Measurements from ENCODE around the gene FRMD4A.
"Not testable (repeated sequence)": the region's sequence is repeated elsewhere in the genome, so short reads cannot be mapped to it uniquely, and the experiment has no call there.

FRMD4A gene

GRCh38 chr10:14235566-14236195 is 95.0 kb downstream of the FRMD4A start:
- no peak for DNase-seq

GRCh38 chr10:14233566-14233965 is 97.2 kb downstream of the FRMD4A start:
- no peak for DNase-seq

- DNase-seq: not testable (repeated sequence)
These were observed 101.9 kb downstream of the FRMD4A start for GRCh38 chr10:14228798-14229197.

- DNase-seq: no peak
These were observed 105.3 kb downstream of the FRMD4A start for GRCh38 chr10:14225379-14225778.

- no peak for DNase-seq
These were observed 110.7 kb downstream of the FRMD4A start for GRCh38 chr10:14220026-14220425.

- DNase-seq: no peak
These were observed 111.3 kb downstream of the FRMD4A start for GRCh38 chr10:14219411-14219810.

GRCh38 chr10:14215641-14216040 is 115.1 kb downstream of the FRMD4A start:
- no peak for DNase-seq

- DNase-seq: not testable (repeated sequence)
These were observed 117.0 kb downstream of the FRMD4A start for GRCh38 chr10:14213703-14214102.

GRCh38 chr10:14211610-14212009 is 119.1 kb downstream of the FRMD4A start:
- DNase-seq: no peak

- no peak for DNase-seq
These were observed 122.5 kb downstream of the FRMD4A start for GRCh38 chr10:14208231-14208630.

- DNase-seq: no peak
These were observed 125.5 kb downstream of the FRMD4A start for GRCh38 chr10:14205233-14205632.

- peak; percentile 2 for DNase-seq
These were observed 129.8 kb downstream of the FRMD4A start for GRCh38 chr10:14200698-14201544.

GRCh38 chr10:14199098-14199497 is 131.6 kb downstream of the FRMD4A start:
- DNase-seq: not testable (repeated sequence)

- no peak for DNase-seq
These were observed 132.6 kb downstream of the FRMD4A start for GRCh38 chr10:14198078-14198477.

GRCh38 chr10:14196113-14196512 is 134.6 kb downstream of the FRMD4A start:
- DNase-seq: no peak

GRCh38 chr10:14195433-14195832 is 135.3 kb downstream of the FRMD4A start:
- DNase-seq: no peak

GRCh38 chr10:14192746-14193145 is 138.0 kb downstream of the FRMD4A start:
- DNase-seq: no peak

GRCh38 chr10:14191871-14192270 is 138.9 kb downstream of the FRMD4A start:
- no peak for DNase-seq

- no peak for DNase-seq
These were observed 139.3 kb downstream of the FRMD4A start for GRCh38 chr10:14191407-14191806.

- no peak for DNase-seq
These were observed 140.0 kb downstream of the FRMD4A start for GRCh38 chr10:14190702-14191101.

GRCh38 chr10:14186245-14186644 is 144.5 kb downstream of the FRMD4A start:
- DNase-seq: no peak

GRCh38 chr10:14185316-14186045 is 145.2 kb downstream of the FRMD4A start:
- peak; percentile 22 for DNase-seq

- DNase-seq: no peak
These were observed 145.8 kb downstream of the FRMD4A start for GRCh38 chr10:14184841-14185315.

- no peak for DNase-seq
These were observed 147.9 kb downstream of the FRMD4A start for GRCh38 chr10:14182781-14183180.

Data from SHP77 treated with DMSO at 0.1 percent for 48 hours (cell line).